Keratinocyte (primary cell): ENCODE measurements around the gene TAF9. TPM values are rescaled to one million over a fixed set of nuclear protein-coding genes. Genes with fewer than 3 reads are reported as not detected.

Source experiments
- DNase-seq: peaks from one replicate; pipeline ENCODE4 v3.0.0-alpha.2; 2011; ENCODE audit warnings: low read depth, missing footprints, low spot score
- FAIRE-seq: peaks from 2 replicates; lab custom pipeline; 2011; peaks lifted over from hg19 to GRCh38; lab: Jason Lieb, UNC
- H2AFZ ChIP-seq: 2 replicates; pipeline ENCODE4 v1.6.0; 2012; ENCODE audit warnings: low read length, control low read depth, inconsistent platforms; ENCODE audit not compliant: control insufficient read depth
- H3K27ac ChIP-seq: 2 replicates; pipeline ENCODE4 v1.5.1; 2011; ENCODE audit warnings: low read length; ENCODE audit not compliant: control insufficient read depth, insufficient read depth
- H3K27me3 ChIP-seq: 3 replicates; pipeline ENCODE4 v1.6.0; 2011; ENCODE audit warnings: low read length; ENCODE audit not compliant: control insufficient read depth, insufficient read depth; ENCODE audit errors: extremely low read depth
- H3K36me3 ChIP-seq, 2 experiments: 2 replicates in 1 of 2; 3 replicates in 1 of 2; pipeline ENCODE4 v1.5.1; 2011; ENCODE audit warnings: low read length in 2 of 2, mild to moderate bottlenecking in 1 of 2; ENCODE audit not compliant: control insufficient read depth in 2 of 2, insufficient read depth in 2 of 2; ENCODE audit errors: extremely low read depth in 1 of 2
- H3K4me1 ChIP-seq: 3 replicates; pipeline ENCODE4 v1.5.1; 2011; ENCODE audit warnings: low read length; ENCODE audit not compliant: control insufficient read depth, insufficient read depth; ENCODE audit errors: extremely low read depth
- H3K4me2 ChIP-seq: 3 replicates; pipeline ENCODE4 v1.6.0; 2011; ENCODE audit warnings: low read depth, low read length; ENCODE audit not compliant: control insufficient read depth, insufficient read depth; ENCODE audit errors: extremely low read depth
- H3K4me3 ChIP-seq, 3 experiments: fragments of 200-600 bp in 1 of 3; sonication (generic) in 1 of 3; 2 replicates in 2 of 3; 3 replicates in 1 of 3; pipeline ENCODE4 v1.5.1; 2011 to 2016; ENCODE audit warnings: low read length in 3 of 3, mild to moderate bottlenecking in 3 of 3, control low read depth in 2 of 3, inconsistent platforms in 1 of 3, low read depth in 1 of 3, mixed read lengths in 1 of 3, mixed run types in 1 of 3, moderate library complexity in 1 of 3; ENCODE audit not compliant: control insufficient read depth in 2 of 3, insufficient read depth in 2 of 3; ENCODE audit errors: extremely low read depth in 1 of 3
- H3K79me2 ChIP-seq: 2 replicates; pipeline ENCODE4 v1.6.0; 2012; ENCODE audit warnings: low read length; ENCODE audit not compliant: control insufficient read depth, insufficient read depth
- H3K9ac ChIP-seq: 3 replicates; pipeline ENCODE4 v1.6.0; 2011; ENCODE audit warnings: low read length; ENCODE audit not compliant: control insufficient read depth, insufficient read depth; ENCODE audit errors: extremely low read depth
- H3K9me1 ChIP-seq: 3 replicates; pipeline ENCODE4 v1.6.0; 2011; ENCODE audit warnings: low read length; ENCODE audit not compliant: control insufficient read depth, insufficient read depth; ENCODE audit errors: extremely low read depth
- H3K9me3 ChIP-seq: 2 replicates; pipeline ENCODE4 v1.5.1; 2012; ENCODE audit warnings: low read depth, low read length; ENCODE audit not compliant: control insufficient read depth
- H4K20me1 ChIP-seq: 3 replicates; pipeline ENCODE4 v1.6.0; 2011; ENCODE audit warnings: low read length; ENCODE audit not compliant: control insufficient read depth, insufficient read depth; ENCODE audit errors: extremely low read depth
- CTCF ChIP-seq, 3 experiments: IDR thresholded peaks in 1 of 3; conservative IDR thresholded peaks in 1 of 3; optimal IDR thresholded peaks in 1 of 3; 2 replicates in 2 of 3; 3 replicates in 1 of 3; pipeline versions ENCODE3 to v1.5.1; 2011; ENCODE audit warnings: low read length in 3 of 3, mild to moderate bottlenecking in 3 of 3, moderate library complexity in 2 of 3, control low read depth in 1 of 3, inconsistent platforms in 1 of 3; ENCODE audit not compliant: insufficient read depth in 2 of 3; ENCODE audit errors: extremely low read depth in 1 of 3
- EZH2 ChIP-seq: IDR thresholded peaks from one replicate; pipeline ENCODE4 v1.6.1; 2012; ENCODE audit warnings: inconsistent platforms, mild to moderate bottlenecking, low read length, moderate library complexity
- dilution Hi-C: fragments of 300-500 bp; cut with MboI; formaldehyde crosslinking; loops from one replicate; pipeline ENCODE4 v1.7.0; 2020; ENCODE audit warnings: low sequenced_read_pairs; ENCODE audit not compliant: extremely low pct_ligation_motif_present
- polyA minus RNA-seq, 3 experiments: library from RNA; depleted of rRNA, polyadenylated mRNA; stranded (reverse); fragments of >200 nt; gene quantifications; 1 replicate in 1 of 3; 2 replicates in 1 of 3; 3 replicates in 1 of 3; pipeline ENCODE4 v1.2.3, GENCODE V29; 2011
- polyA plus RNA-seq, 5 experiments: library from polyadenylated mRNA; depleted of rRNA in 3 of 5; stranded (reverse) in 3 of 5; stranded (forward) in 1 of 5; unstranded in 1 of 5; fragments of >200 nt; gene quantifications; 1 replicate in 1 of 5; 2 replicates in 3 of 5; 3 replicates in 1 of 5; pipeline versions ENCODE4 v1.2.1 to v1.2.3, GENCODE V29; 2011 to 2012; ENCODE audit warnings: missing spikeins in 2 of 5, low read depth in 1 of 5, low replicate concordance in 1 of 5

The TAF9 gene, protein sequence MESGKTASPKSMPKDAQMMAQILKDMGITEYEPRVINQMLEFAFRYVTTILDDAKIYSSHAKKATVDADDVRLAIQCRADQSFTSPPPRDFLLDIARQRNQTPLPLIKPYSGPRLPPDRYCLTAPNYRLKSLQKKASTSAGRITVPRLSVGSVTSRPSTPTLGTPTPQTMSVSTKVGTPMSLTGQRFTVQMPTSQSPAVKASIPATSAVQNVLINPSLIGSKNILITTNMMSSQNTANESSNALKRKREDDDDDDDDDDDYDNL
- polyA plus RNA-seq: 167 to 237 TPM (median 187 TPM) in 3 replicates
- 164 TPM for polyA plus RNA-seq (2011; ENCODE audit: low read depth)
- 230 and 415 TPM in 2 replicates for polyA plus RNA-seq (2011; cell fraction: cytosol; rRNA removed)
- polyA plus RNA-seq (2011; cell fraction: nucleus; rRNA removed): 141 and 170 TPM in 2 replicates
- polyA plus RNA-seq (2012; ENCODE audit: low replicate concordance): 98.4 and 99.6 TPM in 2 replicates
- 34.4 to 120 TPM (median 68.7 TPM) in 3 replicates for polyA minus RNA-seq
- polyA minus RNA-seq (2011; cell fraction: cytosol; rRNA and poly(A)+ RNA removed): 73.7 TPM
- 19.2 and 34.1 TPM in 2 replicates for polyA minus RNA-seq (2011; cell fraction: nucleus; rRNA and poly(A)+ RNA removed)

DNA sequence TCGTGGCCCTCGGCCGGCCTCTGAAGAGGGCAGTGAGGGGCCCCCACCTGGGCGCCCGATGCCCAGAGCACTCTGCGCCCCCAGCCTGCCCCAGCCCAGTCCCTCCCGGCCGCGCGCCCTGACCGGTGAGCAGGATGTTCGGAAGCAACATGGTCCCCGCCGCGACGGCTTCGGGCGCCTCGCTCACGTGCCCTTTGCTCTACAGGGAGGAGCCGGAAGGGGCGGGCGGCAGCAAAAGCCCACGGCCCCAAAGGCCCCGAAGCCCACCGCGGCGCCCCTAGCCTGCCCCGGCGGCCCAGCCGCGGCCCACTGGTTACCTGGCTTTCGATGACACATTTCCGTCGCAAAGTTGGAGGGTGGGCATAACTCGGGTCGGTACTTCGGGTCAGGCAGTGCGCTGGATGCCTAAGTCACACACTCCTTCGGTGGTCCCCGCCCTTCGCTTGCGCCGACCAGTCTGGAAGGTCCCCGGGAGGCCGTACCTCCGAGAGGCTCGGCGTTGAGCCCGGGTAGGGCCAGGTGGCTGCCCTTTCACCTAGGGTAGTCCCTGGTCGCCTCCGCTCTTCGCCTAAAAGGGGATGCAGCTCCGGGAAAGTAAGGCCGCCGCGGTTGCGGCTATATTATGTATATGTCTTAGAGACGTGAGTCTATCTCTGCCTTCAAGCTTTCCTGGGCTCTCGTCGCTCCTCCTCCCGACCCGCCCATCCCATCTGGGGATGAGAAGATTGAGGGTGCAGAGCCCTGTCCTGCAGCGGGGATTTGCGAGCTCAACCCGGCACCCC lies at the start of gene TAF9, which contains the start of the genes AK6 and RAD17:
Gene TAF9, minus strand, starts transcription at position 181 of the 782 bp plus-strand sequence. CDS start 3,783 bp downstream, outside the sequence.
Gene AK6, minus strand, starts transcription at position 181 of the 782 bp plus-strand sequence. Its CDS starts 30 bp downstream, at position 151.
Gene RAD17, plus strand, starts transcription at position 479 of the 782 bp plus-strand sequence. CDS start 2,391 bp downstream, outside the sequence.
- dilution Hi-C loops: no loop called here
- peaks cover 6 to 11% of the 10 kb centered on the region in 2 experiments for H3K36me3 ChIP-seq
- TF ChIP-seq CTCF (optimal IDR thresholded peaks at IDR 0.05 in 1 of 3, IDR thresholded peaks at IDR 0.05 in 1 of 3, conservative IDR thresholded peaks at IDR 0.05 in 1 of 3; ENCODE audit: extremely low read depth in 1 of 3, insufficient read depth in 2 of 3, low read length in 3 of 3): no peak
- no peak for TF ChIP-seq EZH2
- H3K4me3 ChIP-seq: peak within 1 kb of the TSS; percentile 65 to 100 (median 99)
- H3K79me2 ChIP-seq: peaks cover 74% of the 10 kb centered on the region
- H3K27me3 ChIP-seq: no peaks in the 10 kb centered on the region
- DNase-seq (peak; percentile 49), FAIRE-seq (no peak)
- peak within 1 kb of the TSS; percentile 98 for H3K27ac ChIP-seq
- peaks cover 15% of the 10 kb centered on the region for H3K4me1 ChIP-seq
- H2AFZ ChIP-seq: peak within 1 kb of the TSS; percentile 98
- H4K20me1 ChIP-seq: no peaks in the 10 kb centered on the region
- no peaks in the 10 kb centered on the region for H3K9me1 ChIP-seq
- H3K9me3 ChIP-seq: no peaks in the 10 kb centered on the region
- H3K9ac ChIP-seq: peak within 1 kb of the TSS; percentile 99
- peak within 1 kb of the TSS; percentile 97 for H3K4me2 ChIP-seq

DNA sequence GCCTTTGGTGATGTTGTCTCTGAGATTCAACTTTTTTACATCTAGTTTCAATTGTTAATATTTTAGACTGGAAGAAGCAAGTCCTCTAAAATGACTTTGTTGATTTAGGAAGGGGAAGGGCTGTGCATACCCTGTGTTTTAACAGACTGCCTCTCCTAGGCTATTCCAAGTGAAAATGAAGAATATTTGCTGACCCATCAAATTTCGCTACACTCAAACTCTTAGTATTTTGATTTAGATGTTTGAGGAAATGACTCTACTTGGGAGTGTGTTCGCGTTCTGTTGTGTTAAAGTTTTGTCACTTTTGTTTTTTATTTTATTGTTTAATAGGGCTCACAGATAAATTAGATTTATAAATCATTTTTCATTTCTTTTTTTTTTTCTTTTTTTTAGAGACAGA lies 49.2 kb upstream of the TAF9 start:
- H3K4me1 ChIP-seq: peaks cover 11% of the 10 kb centered on the region
- peaks cover 3 to 14% of the 10 kb centered on the region in 2 experiments for H3K36me3 ChIP-seq
- no peak for TF ChIP-seq CTCF (optimal IDR thresholded peaks at IDR 0.05 in 1 of 3, IDR thresholded peaks at IDR 0.05 in 1 of 3, conservative IDR thresholded peaks at IDR 0.05 in 1 of 3; ENCODE audit: extremely low read depth in 1 of 3, insufficient read depth in 2 of 3, low read length in 3 of 3)
- TF ChIP-seq EZH2: no peak
- H4K20me1 ChIP-seq: no peaks in the 10 kb centered on the region
- no peak overlapping the region for H3K4me2 ChIP-seq
- H3K27me3 ChIP-seq: no peaks in the 10 kb centered on the region
- H3K9ac ChIP-seq: no peak overlapping the region
- H3K4me3 ChIP-seq: no peak overlapping the region
- H3K9me1 ChIP-seq: no peaks in the 10 kb centered on the region
- peaks cover 37% of the 10 kb centered on the region for H3K79me2 ChIP-seq
- dilution Hi-C loops: no loop called here
- no peaks in the 10 kb centered on the region for H3K9me3 ChIP-seq
- no peak overlapping the region for H3K27ac ChIP-seq
- no peak for DNase-seq
- no peak for FAIRE-seq
- H2AFZ ChIP-seq: no peak overlapping the region
